HG03039 (cell line): Measurements from ENCODE around the gene IL10RA.
"Not testable (repeated sequence)": the region's sequence is repeated elsewhere in the genome, so short reads cannot be mapped to it uniquely, and the experiment has no call there.

ENCODE experiments used
- ATAC-seq: cut with Tn5 transposase; IDR thresholded peaks from one replicate; pipeline ENCODE4 v1.9.1; 2021; ENCODE audit warnings: mild to moderate bottlenecking, moderate library complexity; ENCODE audit not compliant: unreplicated experiment

IL10RA gene

GRCh38 chr11:118005224-118006152 is 19.3 kb downstream of the IL10RA start:
- no peak for ATAC-seq

- ATAC-seq, result no peak
Measured at GRCh38 chr11:118006153-118006534, 19.9 kb downstream of the IL10RA start.

- ATAC-seq, result no peak
Measured at GRCh38 chr11:118007040-118007439, 20.8 kb downstream of the IL10RA start.

- ATAC-seq, result not testable (repeated sequence)
Measured at GRCh38 chr11:118007563-118008270, 21.5 kb downstream of the IL10RA start.

- no peak for ATAC-seq
Measured at GRCh38 chr11:118008271-118008911, 22.2 kb downstream of the IL10RA start.

- ATAC-seq, result no peak
Measured at GRCh38 chr11:118009864-118010737, 23.9 kb downstream of the IL10RA start.

GRCh38 chr11:118010738-118011461 is 24.7 kb downstream of the IL10RA start:
- peak; percentile 62 for ATAC-seq

GRCh38 chr11:118012083-118012669 is 26.0 kb downstream of the IL10RA start:
- no peak for ATAC-seq

GRCh38 chr11:118014022-118014421 is 27.8 kb downstream of the IL10RA start:
- ATAC-seq, result no peak

GRCh38 chr11:118015385-118015841 is 29.2 kb downstream of the IL10RA start:
- no peak for ATAC-seq

- ATAC-seq, result no peak
Measured at GRCh38 chr11:118016104-118016503, 29.9 kb downstream of the IL10RA start.

GRCh38 chr11:118017111-118017510 is 30.9 kb downstream of the IL10RA start:
- ATAC-seq, result no peak

GRCh38 chr11:118017631-118018315 is 31.6 kb downstream of the IL10RA start:
- no peak for ATAC-seq

GRCh38 chr11:118018401-118018800 is 32.2 kb downstream of the IL10RA start:
- ATAC-seq, result no peak

- ATAC-seq, result no peak
Measured at GRCh38 chr11:118021146-118021545, 35.0 kb downstream of the IL10RA start.

GRCh38 chr11:118027694-118028093 is 41.5 kb downstream of the IL10RA start:
- no peak for ATAC-seq

GRCh38 chr11:118028626-118029025 is 42.4 kb downstream of the IL10RA start:
- no peak for ATAC-seq

- no peak for ATAC-seq
Measured at GRCh38 chr11:118033443-118033842, 47.2 kb downstream of the IL10RA start.

- ATAC-seq, result no peak
Measured at GRCh38 chr11:118042141-118042540, 55.9 kb downstream of the IL10RA start.
